Activated B cell treated with CpG ODN at 0.5 μM for 24 hours (primary cell): ENCODE data around the gene SERINC2. TPM values are rescaled to one million over a fixed set of nuclear protein-coding genes. Genes with fewer than 3 reads are reported as not detected.
"Not testable (repeated sequence)": the region's sequence is repeated elsewhere in the genome, so short reads cannot be mapped to it uniquely, and the experiment has no call there.

Source experiments
- ATAC-seq: fragments of 200-7000 bp; cut with Tn5 transposase; one replicate; pipeline ENCODE4 v1.10.0; 2021; ENCODE audit warnings: low read depth, mild to moderate bottlenecking, moderate library complexity
- CTCF ChIA-PET: fragments of 350-600 bp; sonication (Branson Sonifier 250); formaldehyde crosslinking; loops from one replicate; lab custom pipeline; 2021; ENCODE audit warnings: antibody characterized with exemption; lab: Charles Lee
- POLR2A ChIA-PET: fragments of 350-600 bp; sonication (Branson Sonifier 250); formaldehyde crosslinking; loops from one replicate; lab custom pipeline; 2021; ENCODE audit warnings: antibody characterized with exemption; lab: Charles Lee
- DNase-seq: peaks from one replicate; pipeline ENCODE4 v3.0.0; 2022
- H3K27ac Mint-ChIP-seq: one replicate; pipeline ENCODE4 v1.8.0; 2020; ENCODE audit warnings: mixed read lengths
- H3K27me3 Mint-ChIP-seq: one replicate; pipeline ENCODE4 v1.8.0; 2021; ENCODE audit warnings: mixed read lengths
- H3K36me3 Mint-ChIP-seq: one replicate; pipeline ENCODE4 v1.8.0; 2021; ENCODE audit warnings: low read depth, mixed read lengths
- H3K4me1 Mint-ChIP-seq: one replicate; pipeline ENCODE4 v1.8.0; 2021; ENCODE audit warnings: mixed read lengths
- H3K4me3 Mint-ChIP-seq: one replicate; pipeline ENCODE4 v1.8.0; 2020; ENCODE audit warnings: mild to moderate bottlenecking, mixed read lengths
- H3K9me3 Mint-ChIP-seq: one replicate; pipeline ENCODE4 v1.8.0; 2020; ENCODE audit warnings: mixed read lengths
- CTCF ChIP-seq: fragments of 200-600 bp; IDR thresholded peaks from one replicate; pipeline ENCODE4 v1.8.0; 2022; ENCODE audit warnings: antibody characterized with exemption, mild to moderate bottlenecking
- intact Hi-C: fragments of 100-400 bp; cut with micrococcal nuclease; formaldehyde crosslinking; loops from one replicate; pipeline ENCODE4 v1.15.1; 2024
- total RNA-seq: library from RNA; stranded (reverse); gene quantifications from 2 replicates; pipeline ENCODE4 v1.2.3, GENCODE V29; 2022

SERINC2 gene
- total RNA-seq, 1 donor from 2014 or later, result 0.11 TPM

GRCh38 chr1:31426249-31426922, 13.4 kb downstream of the SERINC2 start:
- H3K9me3 Mint-ChIP-seq, result no peaks in the 10 kb centered on the region
- no peak for DNase-seq
- ATAC-seq, result no peak
- intact Hi-C loops, result loop anchor here (10.0 kb wide), 1 partner anchor 358 kb away; no protein-coding TSS in a partner anchor
- H3K27ac Mint-ChIP-seq, result no peak overlapping the region
- CTCF ChIA-PET, result interaction anchor here (1.0 kb wide), 1 partner anchor 32 kb away, joined by 3 read pairs; no protein-coding TSS in a partner anchor
- H3K4me1 Mint-ChIP-seq, result peaks cover 25% of the 10 kb centered on the region
- H3K4me3 Mint-ChIP-seq, result no peak overlapping the region
- no peak for TF ChIP-seq CTCF
- H3K36me3 Mint-ChIP-seq, result no peaks in the 10 kb centered on the region
- POLR2A ChIA-PET, result no interaction called here
- no peaks in the 10 kb centered on the region for H3K27me3 Mint-ChIP-seq

GRCh38 chr1:31427322-31427721, 14.3 kb downstream of the SERINC2 start:
- no peaks in the 10 kb centered on the region for H3K9me3 Mint-ChIP-seq
- no peak overlapping the region for H3K4me3 Mint-ChIP-seq
- no peak overlapping the region for H3K27ac Mint-ChIP-seq
- ChIA-PET POLR2A (no interaction called here), CTCF (interaction anchor here (1.0 kb wide), 1 partner anchor 33 kb away, joined by 3 read pairs; no protein-coding TSS in a partner anchor)
- no peaks in the 10 kb centered on the region for H3K36me3 Mint-ChIP-seq
- intact Hi-C loops, result loop anchor here (10.0 kb wide), 1 partner anchor 357 kb away; no protein-coding TSS in a partner anchor
- peaks cover 24% of the 10 kb centered on the region for H3K4me1 Mint-ChIP-seq
- DNase-seq (no peak), ATAC-seq (no peak)
- no peak for TF ChIP-seq CTCF
- no peaks in the 10 kb centered on the region for H3K27me3 Mint-ChIP-seq

- H3K9me3 Mint-ChIP-seq, result no peaks in the 10 kb centered on the region
- DNase-seq (no peak), ATAC-seq (no peak)
- no peak for TF ChIP-seq CTCF
- peaks cover 16% of the 10 kb centered on the region for H3K4me1 Mint-ChIP-seq
- no peaks in the 10 kb centered on the region for H3K27me3 Mint-ChIP-seq
- H3K4me3 Mint-ChIP-seq, result no peak overlapping the region
- H3K36me3 Mint-ChIP-seq, result no peaks in the 10 kb centered on the region
- ChIA-PET POLR2A (no interaction called here), CTCF (no interaction called here)
- intact Hi-C loops, result loop anchor here (10.0 kb wide), 1 partner anchor 356 kb away; no protein-coding TSS in a partner anchor
- no peak overlapping the region for H3K27ac Mint-ChIP-seq
Observed at GRCh38 chr1:31428436-31429221, 15.6 kb downstream of the SERINC2 start.

- DNase-seq, result no peak
- intact Hi-C loops, result loop anchor here (10.0 kb wide), 1 partner anchor 355 kb away; no protein-coding TSS in a partner anchor
- Mint-ChIP-seq H3K27me3 (no peaks in the 10 kb centered on the region), H3K27ac (no peak overlapping the region), H3K4me1 (peaks cover 17% of the 10 kb centered on the region), H3K36me3 (no peaks in the 10 kb centered on the region), H3K4me3 (no peak overlapping the region), H3K9me3 (no peaks in the 10 kb centered on the region)
- ChIA-PET POLR2A (no interaction called here), CTCF (no interaction called here)
- TF ChIP-seq CTCF, result no peak
- ATAC-seq, result no peak
Observed at GRCh38 chr1:31429583-31429982, 16.6 kb downstream of the SERINC2 start.

- H3K36me3 Mint-ChIP-seq, POLR2A ChIA-PET, H3K27ac Mint-ChIP-seq, H3K4me3 Mint-ChIP-seq, intact Hi-C loops, ATAC-seq, H3K9me3 Mint-ChIP-seq, CTCF ChIA-PET, DNase-seq, H3K27me3 Mint-ChIP-seq: not testable (repeated sequence)
- H3K4me1 Mint-ChIP-seq, result peaks cover 26% of the 10 kb centered on the region
Observed at GRCh38 chr1:31431351-31432257, 18.6 kb downstream of the SERINC2 start.
